HG02759 (cell line): Measurements from ENCODE around the gene TUFT1.

Experiments
- ATAC-seq: cut with Tn5 transposase; IDR thresholded peaks from one replicate; pipeline ENCODE4 v1.9.1; 2021; ENCODE audit warnings: mild to moderate bottlenecking, moderate library complexity; ENCODE audit not compliant: unreplicated experiment

TUFT1 gene

GRCh38 chr1:151536499-151536898 lies 3.6 kb upstream of the TUFT1 start:
- ATAC-seq, result no peak

DNA sequence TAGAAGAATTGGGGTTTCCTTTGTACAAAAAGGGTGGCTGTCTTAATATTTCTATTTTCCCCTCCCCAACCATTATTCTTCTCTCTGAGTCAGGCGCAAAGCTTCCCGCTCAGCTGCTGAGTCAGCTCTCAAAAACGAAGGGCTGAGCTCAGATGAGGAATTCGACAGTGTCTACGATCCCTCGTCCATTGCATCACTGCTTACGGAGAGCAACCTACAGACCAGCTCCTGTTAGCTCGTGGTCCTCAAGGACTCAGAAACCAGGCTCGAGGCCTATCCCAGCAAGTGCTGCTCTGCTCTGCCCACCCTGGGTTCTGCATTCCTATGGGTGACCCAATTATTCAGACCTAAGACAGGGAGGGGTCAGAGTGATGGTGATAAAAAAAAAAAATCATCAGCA lies 3.0 kb upstream of the TUFT1 start:
- ATAC-seq, result no peak

DNA sequence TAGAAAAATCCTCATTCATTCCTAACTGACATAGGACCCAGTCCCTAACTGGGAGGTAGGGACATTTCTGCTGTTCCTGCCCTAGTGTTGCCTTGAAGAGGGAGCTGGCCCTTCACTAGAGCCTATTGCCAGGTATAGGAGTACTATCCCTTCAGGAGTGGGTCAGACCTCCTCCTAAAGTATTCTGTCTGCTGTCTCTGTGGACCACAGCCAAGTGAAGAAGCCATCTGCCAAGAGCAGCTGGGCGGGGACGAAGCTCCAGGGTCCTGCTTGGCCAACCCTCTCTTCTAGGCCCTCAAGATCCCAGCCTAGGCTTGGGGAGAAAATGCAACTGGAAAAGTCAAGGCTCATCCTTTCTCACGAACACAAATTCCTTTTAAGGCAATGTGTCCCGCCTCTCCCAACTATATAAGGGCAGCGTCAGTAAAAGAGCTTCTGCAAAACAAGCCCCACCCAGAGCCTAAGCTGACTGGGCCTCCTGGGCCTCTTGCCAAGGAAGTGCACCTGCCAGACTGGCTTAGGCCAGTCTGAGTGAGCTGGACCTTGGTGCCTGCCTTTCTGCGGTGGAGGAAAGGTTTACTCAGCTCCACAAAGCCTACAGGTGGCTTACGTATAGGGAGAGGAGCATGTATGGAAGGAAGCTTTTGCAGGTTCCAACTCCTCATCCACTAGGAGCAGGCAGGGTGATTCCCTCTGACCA lies 638 bp upstream of the TUFT1 start:
- ATAC-seq, result peak; percentile 35

DNA sequence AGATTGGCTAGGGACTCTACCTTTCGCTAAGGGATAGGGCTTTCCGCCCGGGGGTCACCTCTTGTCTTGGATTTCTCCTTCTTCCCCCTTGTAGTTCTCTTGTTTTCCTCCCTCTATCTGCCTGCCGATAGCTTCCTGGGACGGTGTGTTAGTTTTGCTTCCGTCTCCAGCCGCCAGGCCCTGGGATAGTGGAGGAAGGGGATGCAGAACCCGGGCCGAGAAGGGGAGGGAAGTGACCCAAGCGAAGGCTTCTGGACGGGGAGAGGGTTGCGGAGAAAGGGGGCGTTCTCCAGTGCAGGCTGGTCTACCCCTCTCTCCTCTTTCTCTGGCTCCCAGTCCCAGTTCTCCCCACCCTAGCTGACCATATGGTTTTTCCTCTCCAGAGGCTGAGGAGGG lies 871 bp downstream of the TUFT1 start:
- ATAC-seq, result no peak

DNA sequence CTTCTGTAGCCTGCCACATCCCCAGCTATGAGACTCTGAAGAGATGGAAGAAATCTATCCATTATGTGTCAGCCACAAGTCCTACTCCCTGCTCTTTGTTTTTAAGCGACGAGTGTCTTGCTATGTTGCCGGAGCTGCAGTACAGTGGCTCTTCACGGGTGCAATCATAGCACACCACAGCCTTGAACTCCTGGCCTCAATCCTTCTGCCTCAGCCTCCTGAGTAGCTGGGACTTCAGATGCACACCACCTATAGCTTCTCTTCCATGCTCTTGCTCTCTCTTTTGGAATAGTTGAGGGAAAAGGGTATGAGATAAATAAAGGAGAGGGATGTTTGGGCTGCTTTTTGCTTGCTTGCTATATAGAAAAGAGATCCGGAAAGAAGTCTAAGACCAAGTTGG lies 1.6 kb downstream of the TUFT1 start:
- no peak for ATAC-seq

GRCh38 chr1:151542710-151543129 lies 2.6 kb downstream of the TUFT1 start:
- no peak for ATAC-seq

DNA sequence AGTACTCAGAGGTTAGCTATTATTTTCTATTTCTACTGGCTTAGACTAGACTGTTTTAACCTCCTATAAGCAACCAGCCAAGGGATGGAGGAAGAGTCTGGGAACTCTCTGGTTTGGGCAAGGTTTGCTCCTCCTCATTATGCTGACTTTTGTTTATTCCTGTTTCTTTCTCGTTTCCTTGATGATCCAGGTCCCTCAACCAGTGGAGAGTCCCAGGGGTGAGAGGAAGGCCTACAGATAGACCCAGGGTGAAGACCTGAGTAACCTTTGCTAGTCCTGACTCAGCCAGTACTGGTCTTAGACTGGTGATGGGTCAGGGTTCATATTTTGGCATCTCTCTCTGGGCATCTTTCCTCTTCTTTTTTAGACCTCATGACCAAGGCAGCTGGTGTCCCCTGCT lies 5.4 kb downstream of the TUFT1 start:
- no peak for ATAC-seq

GRCh38 chr1:151546011-151546925 lies 6.2 kb downstream of the TUFT1 start:
- no peak for ATAC-seq

DNA sequence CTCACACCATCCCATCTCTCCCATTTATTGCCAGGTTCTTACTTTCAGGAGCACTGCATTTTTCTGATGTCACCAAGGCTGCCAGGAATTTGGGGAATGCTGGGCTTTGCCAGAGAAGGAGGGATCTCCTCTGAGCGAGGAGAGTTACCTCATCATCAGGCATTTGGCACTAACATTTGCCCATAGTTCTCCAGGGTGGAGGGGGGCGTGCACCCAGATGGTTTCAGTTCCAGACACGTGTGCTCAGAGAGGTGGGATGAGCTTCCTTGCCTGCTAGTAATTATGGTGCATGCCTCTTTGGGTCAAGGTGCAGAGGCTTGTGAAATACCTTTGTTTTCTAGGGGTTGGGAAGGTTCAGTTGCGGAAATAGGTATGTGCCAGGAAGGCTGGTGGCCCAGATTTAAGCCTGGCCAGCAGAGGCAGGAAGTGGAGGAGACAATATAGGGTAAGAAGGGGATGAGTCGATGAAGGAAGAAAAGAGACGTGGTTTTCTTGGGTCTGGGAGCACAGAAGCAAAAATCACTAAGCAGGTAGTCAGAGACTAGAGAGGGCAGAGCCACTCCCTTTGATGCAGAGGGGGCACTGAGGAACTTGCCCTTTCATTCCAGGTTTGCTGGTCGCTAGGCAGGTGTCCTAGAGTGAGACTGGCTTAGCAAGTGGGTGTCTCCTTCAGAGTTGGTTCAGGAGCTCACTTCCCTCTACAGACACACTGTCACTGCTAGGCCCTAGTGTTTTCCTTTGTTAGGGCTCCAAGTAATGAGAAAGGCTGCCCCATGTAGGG lies 7.2 kb downstream of the TUFT1 start:
- no peak for ATAC-seq

DNA sequence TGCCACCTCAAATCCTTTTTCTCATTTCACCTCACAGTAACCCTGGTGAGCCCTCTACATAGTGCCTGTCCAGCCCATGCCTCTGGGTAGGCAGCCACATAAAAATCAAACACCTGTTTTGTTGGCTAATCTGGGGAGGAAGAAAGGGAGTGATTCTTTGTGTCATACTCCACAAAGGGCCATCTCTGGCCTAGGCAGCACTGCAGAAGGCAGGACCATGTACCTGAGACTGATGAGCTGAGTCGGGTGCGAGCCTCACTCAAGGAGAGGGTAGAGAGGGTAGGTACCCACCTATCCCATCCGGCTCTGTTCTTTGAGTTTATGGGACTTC lies 7.8 kb downstream of the TUFT1 start:
- no peak for ATAC-seq

GRCh38 chr1:151549199-151549598 lies 9.1 kb downstream of the TUFT1 start:
- no peak for ATAC-seq

DNA sequence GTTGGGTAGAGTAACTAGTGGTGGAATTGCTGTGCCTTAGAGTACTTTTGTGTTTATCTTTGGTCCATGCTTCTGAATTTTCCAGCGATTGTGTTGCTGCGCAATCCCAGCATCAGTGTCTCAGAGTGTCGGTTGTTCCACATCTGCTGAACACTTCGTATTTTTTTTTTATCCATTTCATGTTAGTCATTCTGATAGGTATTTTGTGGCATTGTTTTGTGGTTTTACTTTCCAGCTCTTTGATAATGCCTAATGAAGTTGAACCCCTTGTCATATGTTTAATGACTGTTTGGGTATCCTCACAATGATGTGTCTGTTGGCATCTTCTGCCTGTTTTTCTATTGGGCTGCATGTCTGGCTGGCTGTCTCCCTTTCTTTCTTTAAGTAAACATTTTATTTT lies 13.6 kb downstream of the TUFT1 start:
- no peak for ATAC-seq

- no peak for ATAC-seq
Measured at GRCh38 chr1:151556052-151556451, 15.9 kb downstream of the TUFT1 start.

GRCh38 chr1:151562661-151563060 lies 22.6 kb downstream of the TUFT1 start:
- no peak for ATAC-seq

DNA sequence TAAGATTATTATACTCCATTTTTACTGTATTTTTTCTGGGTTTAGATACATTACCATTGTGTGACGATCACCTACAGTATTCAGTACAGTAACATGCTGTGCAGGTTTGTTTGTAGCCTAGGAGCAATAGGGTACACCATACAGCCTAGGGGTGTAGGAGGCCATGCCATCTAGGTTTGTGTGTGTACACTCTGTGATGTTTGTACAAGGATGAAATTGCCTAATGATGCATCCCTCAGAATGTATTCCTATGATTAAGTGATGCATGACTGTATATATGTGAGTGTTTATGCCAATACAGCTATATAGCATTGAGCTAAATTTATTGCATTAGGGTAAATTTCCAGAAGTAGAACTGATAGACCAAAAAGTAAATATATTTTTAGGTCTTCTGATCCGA lies 23.3 kb downstream of the TUFT1 start:
- ATAC-seq, result no peak

DNA sequence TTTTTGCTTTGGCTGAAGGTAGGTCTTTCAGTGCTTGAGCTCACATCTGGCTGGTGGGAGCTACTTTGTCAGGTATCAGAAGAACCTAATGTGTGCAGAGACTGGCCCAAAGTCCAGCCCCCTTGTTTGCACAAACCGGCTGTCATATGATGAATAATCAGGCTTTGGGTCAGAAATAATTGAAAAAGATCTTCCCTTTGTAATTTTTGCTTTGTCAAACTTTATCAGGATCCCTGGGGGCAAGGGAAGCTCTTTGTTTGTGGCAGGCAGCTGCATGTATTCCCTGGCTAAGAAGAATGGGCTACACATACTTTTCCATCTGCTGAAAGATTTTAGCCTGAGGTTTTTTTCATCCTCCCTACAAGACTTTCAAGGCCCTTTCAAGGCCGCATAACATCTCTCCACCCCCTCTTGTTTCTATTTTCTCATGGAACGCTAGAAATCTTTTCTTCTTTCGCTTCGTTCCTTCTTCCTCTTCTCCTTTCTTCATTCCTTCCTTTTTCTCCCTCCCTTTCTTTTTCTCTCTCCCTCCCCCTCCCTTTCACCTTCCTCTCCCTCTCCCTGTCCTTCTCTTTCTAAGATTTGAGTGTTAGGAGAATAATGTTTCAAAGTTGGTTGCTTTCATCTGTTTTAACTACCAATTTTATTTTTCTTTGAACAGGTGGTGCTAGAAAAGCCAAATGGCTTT lies 25.5 kb downstream of the TUFT1 start:
- ATAC-seq, result no peak

DNA sequence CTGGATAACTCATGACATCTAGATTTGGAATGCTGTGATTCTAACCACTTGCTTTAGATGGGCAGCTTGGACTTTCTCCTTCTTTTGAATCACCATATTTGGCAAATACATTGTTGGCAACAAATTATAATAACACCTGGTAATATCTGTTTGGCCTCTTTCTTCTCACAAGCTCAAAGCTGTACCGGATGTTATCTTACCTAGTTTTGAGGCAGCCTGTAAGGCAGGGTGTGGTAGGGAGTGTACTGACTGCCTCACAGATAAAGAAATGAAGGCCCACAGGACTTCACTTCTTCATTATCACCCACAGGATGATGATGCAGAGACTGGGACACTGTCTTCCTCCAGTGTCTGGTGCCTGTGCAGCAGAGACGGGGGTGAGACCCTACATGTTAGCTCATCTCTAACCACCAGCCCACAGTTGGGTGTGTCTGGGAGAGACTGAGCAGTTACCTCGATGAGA lies 28.5 kb downstream of the TUFT1 start:
- ATAC-seq, result no peak

DNA sequence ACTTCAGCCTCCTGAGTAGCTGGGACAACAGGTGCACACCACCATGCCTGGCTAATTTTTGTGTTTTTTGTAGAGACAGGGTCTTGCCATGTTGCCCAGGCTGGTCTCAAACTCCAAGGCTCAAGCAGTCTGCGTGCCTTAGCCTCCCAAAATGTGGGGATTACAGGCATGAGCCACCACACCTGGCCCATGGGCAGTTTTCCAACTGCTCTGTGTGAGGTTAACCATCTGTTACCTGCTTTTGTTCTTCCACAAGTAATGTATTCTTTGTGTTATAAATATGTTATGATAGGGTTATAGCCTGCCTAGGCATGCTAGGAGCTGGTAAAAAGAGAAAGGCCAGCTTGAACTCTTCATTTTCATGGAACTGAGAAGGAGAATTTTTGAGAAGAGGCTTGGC lies 30.7 kb downstream of the TUFT1 start:
- ATAC-seq, result no peak

DNA sequence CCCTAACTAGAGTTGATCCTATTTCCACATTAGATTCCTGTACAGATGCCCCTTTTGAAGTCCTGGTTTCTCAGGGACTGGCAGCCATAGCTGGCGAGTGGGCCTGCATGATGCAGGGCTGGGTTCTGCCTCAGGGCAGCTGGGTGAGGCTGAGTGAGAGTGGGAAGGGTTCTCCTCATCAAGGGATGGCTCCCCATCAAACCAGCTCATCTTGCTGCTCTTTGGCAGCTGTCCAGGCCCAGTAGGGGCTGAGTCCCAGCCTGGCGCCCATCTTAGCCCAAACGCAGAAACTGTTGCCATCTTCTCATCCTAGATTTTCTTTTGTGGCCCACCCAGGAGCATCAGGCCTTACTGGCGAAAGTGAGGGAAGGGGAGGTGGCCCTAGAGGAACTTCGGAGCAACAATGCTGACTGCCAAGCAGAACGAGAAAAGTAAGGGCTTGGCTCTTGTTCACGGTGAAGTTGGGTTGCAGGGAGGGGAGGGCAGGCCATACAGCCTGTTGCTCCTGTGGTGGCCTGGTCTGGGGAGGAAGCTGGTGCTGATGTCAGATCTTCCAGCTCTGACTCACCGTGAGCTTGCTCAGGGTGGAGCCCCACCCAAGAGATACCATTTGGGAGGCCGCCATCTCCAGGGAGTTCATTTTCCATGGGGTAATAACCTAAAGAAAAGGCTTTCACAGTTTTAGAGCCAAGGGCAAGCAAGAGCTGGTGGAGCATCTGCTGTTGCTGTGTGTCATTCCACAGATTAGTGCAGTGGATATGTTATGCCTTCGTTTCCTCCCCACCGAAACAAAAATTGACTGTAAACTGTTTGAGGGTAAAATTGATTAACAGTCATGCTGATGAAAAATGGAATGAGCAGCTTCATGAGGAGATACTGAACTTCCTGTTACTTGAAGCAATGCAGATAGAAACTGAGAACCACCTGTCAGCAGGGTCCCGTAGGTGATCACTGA lies 34.7 kb downstream of the TUFT1 start:
- ATAC-seq, result no peak

DNA sequence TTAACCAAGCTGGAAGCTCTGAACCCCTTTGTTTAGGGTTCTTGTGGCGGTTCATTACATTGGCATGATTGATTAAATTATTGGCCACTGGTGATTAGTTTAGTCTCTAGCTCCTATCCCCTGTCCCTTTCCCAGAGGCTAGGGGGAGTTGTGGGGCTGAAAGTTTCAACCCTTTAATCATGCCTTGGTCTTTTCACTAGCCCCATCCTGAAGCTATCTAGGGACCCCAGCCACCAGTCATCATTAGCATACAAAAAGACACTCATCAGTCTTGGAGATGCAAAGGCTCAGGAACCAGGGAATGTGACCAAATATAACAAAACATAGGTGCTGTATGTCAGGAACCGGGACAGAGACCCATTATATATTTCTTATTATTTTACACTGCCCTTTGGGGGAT lies 37.1 kb downstream of the TUFT1 start:
- no peak for ATAC-seq
